Liver (tissue), 9 donors: ENCODE measurements around the gene SLC4A11. TPM values are rescaled to one million over a fixed set of nuclear protein-coding genes. Genes with fewer than 3 reads are reported as not detected.

Source experiments
- DNase-seq: peaks from one replicate; pipeline ENCODE4 v3.0.0-alpha.2; 2017; ENCODE audit warnings: low spot score
- H3K27ac ChIP-seq, 2 donors: one replicate each; pipeline ENCODE4 v1.7.0; 2013; ENCODE audit warnings: inconsistent platforms in 2 of 2, low read length in 2 of 2, control low read depth in 1 of 2, low read depth in 1 of 2, mild to moderate bottlenecking in 1 of 2
- H3K27me3 ChIP-seq, 4 donors: one replicate each; pipeline versions ENCODE4 v1.6.1 to v1.7.0; 2013; ENCODE audit warnings: low read length in 3 of 4, inconsistent platforms in 1 of 4, mild to moderate bottlenecking in 1 of 4, moderate library complexity in 1 of 4; ENCODE audit not compliant: control insufficient read depth in 4 of 4, insufficient read depth in 4 of 4
- H3K36me3 ChIP-seq, 4 donors: one replicate each; pipeline versions ENCODE4 v1.6.1 to v1.7.0; 2013; ENCODE audit warnings: low read length in 3 of 4, mild to moderate bottlenecking in 3 of 4, low read depth in 1 of 4, moderate library complexity in 1 of 4; ENCODE audit not compliant: control insufficient read depth in 4 of 4, insufficient read depth in 3 of 4
- H3K4me1 ChIP-seq, 4 donors: one replicate each; pipeline versions ENCODE4 v1.6.1 to v1.7.0; 2013; ENCODE audit warnings: low read length in 3 of 4, mild to moderate bottlenecking in 3 of 4, moderate library complexity in 1 of 4; ENCODE audit not compliant: control insufficient read depth in 4 of 4, insufficient read depth in 4 of 4
- H3K4me3 ChIP-seq, 3 donors: one replicate each; pipeline versions ENCODE4 v1.6.1 to v1.7.0; 2013; ENCODE audit warnings: low read length in 3 of 3, control low read depth in 1 of 3, low read depth in 1 of 3, mild to moderate bottlenecking in 1 of 3
- H3K9ac ChIP-seq, 2 donors: one replicate each; pipeline ENCODE4 v1.7.0; 2013; ENCODE audit warnings: low read length in 2 of 2, mild to moderate bottlenecking in 2 of 2, moderate library complexity in 2 of 2, control low read depth in 1 of 2, low read depth in 1 of 2
- H3K9me3 ChIP-seq, 4 donors: one replicate each; pipeline versions ENCODE4 v1.6.1 to v1.7.0; 2013; ENCODE audit warnings: low read length in 3 of 4; ENCODE audit not compliant: control insufficient read depth in 4 of 4
- CTCF ChIP-seq: fragments of 150-350 bp; IDR thresholded peaks from 2 replicates; pipeline ENCODE4 v1.5.1; 2017; ENCODE audit warnings: improper control_type of control experiment, low read depth, low read length; ENCODE audit not compliant: missing input control
- EGR1 ChIP-seq, 2 donors: IDR thresholded peaks; 2 replicates each; pipeline ENCODE4 v1.6.1; 2016 to 2018; ENCODE audit warnings: antibody characterized with exemption in 2 of 2, low read depth in 2 of 2
- FOXA1 ChIP-seq: IDR thresholded peaks from 2 replicates; pipeline ENCODE4 v1.6.1; 2016; ENCODE audit warnings: antibody characterized with exemption
- FOXA2 ChIP-seq: IDR thresholded peaks from 2 replicates; pipeline ENCODE4 v1.6.1; 2016; ENCODE audit warnings: antibody characterized with exemption
- GABPA ChIP-seq, 2 donors: IDR thresholded peaks in 1 of 2; conservative IDR thresholded peaks in 1 of 2; 2 replicates each; pipeline ENCODE4 v1.6.1; 2016; ENCODE audit warnings: antibody characterized with exemption in 2 of 2, mild to moderate bottlenecking in 1 of 2, moderate library complexity in 1 of 2
- HNF4A ChIP-seq, 2 donors: conservative IDR thresholded peaks; 2 replicates each; pipeline ENCODE4 v1.6.1; 2016; ENCODE audit warnings: antibody characterized with exemption in 2 of 2, mild to moderate bottlenecking in 2 of 2
- HNF4G ChIP-seq: IDR thresholded peaks from 2 replicates; pipeline ENCODE4 v1.6.1; 2016; ENCODE audit warnings: antibody characterized with exemption
- JUND ChIP-seq, 2 donors: IDR thresholded peaks; 2 replicates each; pipeline ENCODE4 v1.6.1; 2016; ENCODE audit warnings: antibody characterized with exemption in 2 of 2
- NR2F2 ChIP-seq: IDR thresholded peaks from 2 replicates; pipeline ENCODE4 v1.6.1; 2016; ENCODE audit warnings: antibody characterized with exemption
- RAD21 ChIP-seq, 2 donors: IDR thresholded peaks; 2 replicates each; pipeline ENCODE4 v1.6.1; 2016; ENCODE audit warnings: antibody characterized with exemption in 2 of 2, mild to moderate bottlenecking in 2 of 2
- REST ChIP-seq: IDR thresholded peaks from 2 replicates; pipeline ENCODE4 v1.6.1; 2016; ENCODE audit warnings: antibody characterized with exemption, mild to moderate bottlenecking
- RXRA ChIP-seq, 2 donors: IDR thresholded peaks; 2 replicates each; pipeline ENCODE4 v1.6.1; 2017 to 2018; ENCODE audit warnings: antibody characterized with exemption in 2 of 2, mild to moderate bottlenecking in 1 of 2
- SP1 ChIP-seq: IDR thresholded peaks from 2 replicates; pipeline ENCODE4 v1.6.1; 2018; ENCODE audit warnings: antibody characterized with exemption, mild to moderate bottlenecking
- TAF1 ChIP-seq: conservative IDR thresholded peaks from 2 replicates; pipeline ENCODE4 v1.6.1; 2016; ENCODE audit warnings: antibody characterized with exemption, mild to moderate bottlenecking
- YY1 ChIP-seq: IDR thresholded peaks from 2 replicates; pipeline ENCODE4 v1.6.1; 2016; ENCODE audit warnings: antibody characterized with exemption, mild to moderate bottlenecking
- WGBS: extraction: QIAGEN DNeasy Blood & Tissue Kit; methylation state at CpG from one replicate; pipeline ENCODE4 v1.1.7; 2013; 5-methylcytosine and 5-hydroxymethylcytosine counted together
- polyA plus RNA-seq, 2 donors: library from polyadenylated mRNA; stranded (reverse) in 1 of 2; unstranded in 1 of 2; fragments of 200-250 nt in 1 of 2; fragments of >200 nt in 1 of 2; fragmentation: Nextera tagmentation in 1 of 2; extraction: Ambion mirVana in 1 of 2; gene quantifications; one replicate each; pipeline versions ENCODE4 v1.2.1 to v1.2.3, GENCODE V29; 2013 to 2015
- total RNA-seq, 2 donors: library from RNA; depleted of rRNA; stranded (reverse); fragments of >200 nt; gene quantifications; one replicate each; pipeline ENCODE4 v1.2.3, GENCODE V29; 2014
- TF ChIP-seq, protein P1 (sequence below): IDR thresholded peaks from 2 replicates; pipeline ENCODE4 v1.6.1; 2016; ENCODE audit warnings: antibody characterized with exemption
- TF ChIP-seq, protein P2 (sequence below): IDR thresholded peaks from 2 replicates; pipeline ENCODE4 v1.6.1; 2016; ENCODE audit warnings: antibody characterized with exemption
- TF ChIP-seq, protein P3 (sequence below): IDR thresholded peaks from 2 replicates; pipeline ENCODE4 v1.6.1; 2016; ENCODE audit warnings: antibody characterized with exemption
- donor health status: healthy.
- donor health status: healthy.
- donor health status: healthy.
- donor health status: healthy.
- donor health status: healthy.

Gene SLC4A11
- total and polyA plus RNA-seq, 4 donors, result under 0.01 to 0.13 (median 0.06) TPM

DNA sequence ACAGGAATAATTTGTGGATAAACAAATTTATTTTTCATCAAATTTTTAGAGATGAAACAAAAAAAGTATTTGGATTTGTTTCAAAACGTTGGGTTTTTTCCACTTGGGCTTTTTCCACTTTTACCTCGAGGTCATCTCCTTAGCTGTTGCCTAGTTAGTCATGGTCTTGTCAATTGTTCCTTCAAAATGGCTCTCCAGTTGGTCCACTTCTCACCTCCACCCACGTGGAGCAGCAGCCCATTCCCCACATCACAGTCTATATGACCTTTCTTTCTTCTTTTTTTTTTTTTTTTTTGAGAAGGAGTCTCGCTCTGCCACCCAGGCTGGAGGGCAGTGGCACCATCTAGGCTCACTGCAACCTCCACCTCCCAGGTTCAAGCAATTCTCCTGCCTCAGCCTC is 6.7 kb upstream of the SLC4A11 start:
- Histone ChIP-seq H3K9ac (no peak overlapping the region), H3K4me3 (no peak overlapping the region), H3K27me3 (peaks cover 0 to 2% (median 0%) of the 10 kb centered on the region in 4 donors), H3K36me3 (no peaks in the 10 kb centered on the region), H3K9me3 (no peaks in the 10 kb centered on the region), H3K4me1 (peaks cover 0 to 7% (median 3%) of the 10 kb centered on the region in 4 donors), H3K27ac (no peak overlapping the region)
- 62% methylated on average over 4 of the region's 4 CpGs for WGBS
- DNase-seq, result no peak
- TF ChIP-seq, protein P1, sequence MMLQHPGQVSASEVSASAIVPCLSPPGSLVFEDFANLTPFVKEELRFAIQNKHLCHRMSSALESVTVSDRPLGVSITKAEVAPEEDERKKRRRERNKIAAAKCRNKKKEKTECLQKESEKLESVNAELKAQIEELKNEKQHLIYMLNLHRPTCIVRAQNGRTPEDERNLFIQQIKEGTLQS, result no peak
- TF ChIP-seq CTCF (no peak), REST (no peak), YY1 (no peak), TAF1 (no peak), GABPA (IDR thresholded peaks at IDR 0.05 in 1 of 2, conservative IDR thresholded peaks at IDR 0.05 in 1 of 2) (no peak), HNF4G (no peak), RXRA (IDR thresholded peaks at IDR 0.05) (no peak), HNF4A (conservative IDR thresholded peaks at IDR 0.05) (no peak)
- TF ChIP-seq, protein P2, sequence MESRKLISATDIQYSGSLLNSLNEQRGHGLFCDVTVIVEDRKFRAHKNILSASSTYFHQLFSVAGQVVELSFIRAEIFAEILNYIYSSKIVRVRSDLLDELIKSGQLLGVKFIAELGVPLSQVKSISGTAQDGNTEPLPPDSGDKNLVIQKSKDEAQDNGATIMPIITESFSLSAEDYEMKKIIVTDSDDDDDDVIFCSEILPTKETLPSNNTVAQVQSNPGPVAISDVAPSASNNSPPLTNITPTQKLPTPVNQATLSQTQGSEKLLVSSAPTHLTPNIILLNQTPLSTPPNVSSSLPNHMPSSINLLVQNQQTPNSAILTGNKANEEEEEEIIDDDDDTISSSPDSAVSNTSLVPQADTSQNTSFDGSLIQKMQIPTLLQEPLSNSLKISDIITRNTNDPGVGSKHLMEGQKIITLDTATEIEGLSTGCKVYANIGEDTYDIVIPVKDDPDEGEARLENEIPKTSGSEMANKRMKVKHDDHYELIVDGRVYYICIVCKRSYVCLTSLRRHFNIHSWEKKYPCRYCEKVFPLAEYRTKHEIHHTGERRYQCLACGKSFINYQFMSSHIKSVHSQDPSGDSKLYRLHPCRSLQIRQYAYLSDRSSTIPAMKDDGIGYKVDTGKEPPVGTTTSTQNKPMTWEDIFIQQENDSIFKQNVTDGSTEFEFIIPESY, result no peak
- TF ChIP-seq, protein P3, sequence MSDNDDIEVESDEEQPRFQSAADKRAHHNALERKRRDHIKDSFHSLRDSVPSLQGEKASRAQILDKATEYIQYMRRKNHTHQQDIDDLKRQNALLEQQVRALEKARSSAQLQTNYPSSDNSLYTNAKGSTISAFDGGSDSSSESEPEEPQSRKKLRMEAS, result no peak

- Histone ChIP-seq H3K9me3 (no peaks in the 10 kb centered on the region), H3K4me1 (peaks cover 0 to 7% (median 3%) of the 10 kb centered on the region in 4 donors), H3K27ac (no peak overlapping the region), H3K36me3 (no peaks in the 10 kb centered on the region), H3K9ac (no peak overlapping the region), H3K27me3 (peaks cover 0 to 3% (median 1%) of the 10 kb centered on the region in 4 donors), H3K4me3 (no peak overlapping the region)
- WGBS, result 67% methylated on average over 2 of the region's 2 CpGs
- no peak for DNase-seq
- TF ChIP-seq RXRA (IDR thresholded peaks at IDR 0.05) (no peak), JUND (IDR thresholded peaks at IDR 0.05) (no peak), HNF4A (conservative IDR thresholded peaks at IDR 0.05) (no peak), SP1 (no peak), FOXA2 (no peak), TAF1 (no peak), REST (no peak), GABPA (IDR thresholded peaks at IDR 0.05 in 1 of 2, conservative IDR thresholded peaks at IDR 0.05 in 1 of 2) (no peak), YY1 (no peak), EGR1 (IDR thresholded peaks at IDR 0.05; ENCODE audit: low read depth in 2 of 2) (no peak), FOXA1 (no peak), RAD21 (IDR thresholded peaks at IDR 0.05) (no peak), NR2F2 (no peak)
- TF ChIP-seq, protein P2, result no peak
- TF ChIP-seq, protein P1, result no peak
These were observed 6.2 kb upstream of the SLC4A11 start for GRCh38 chr20:3245156-3245555.
